Muscle of arm (tissue), 12 donors: ENCODE data around the gene HOXB8. TPM values are rescaled to one million over a fixed set of nuclear protein-coding genes. Genes with fewer than 3 reads are reported as not detected.

Experiments used
- DNase-seq: peaks from one replicate; pipeline ENCODE4 v3.0.0-alpha.2; 2013
- polyA plus RNA-seq, 12 donors: library from polyadenylated mRNA; unstranded; fragments of 120-200 nt; gene quantifications; one replicate each; pipeline ENCODE4 v1.2.1, GENCODE V29; 2013; ENCODE audit not compliant: insufficient read length in 12 of 12

Gene HOXB8
- polyA plus RNA-seq, 12 donors, result 0.07 to 1.9 (median 0.27) TPM; not detected in 3

GRCh38 chr17:48570325-48571023, 44.6 kb downstream of the HOXB8 start:
- DNase-seq, result no peak

DNA sequence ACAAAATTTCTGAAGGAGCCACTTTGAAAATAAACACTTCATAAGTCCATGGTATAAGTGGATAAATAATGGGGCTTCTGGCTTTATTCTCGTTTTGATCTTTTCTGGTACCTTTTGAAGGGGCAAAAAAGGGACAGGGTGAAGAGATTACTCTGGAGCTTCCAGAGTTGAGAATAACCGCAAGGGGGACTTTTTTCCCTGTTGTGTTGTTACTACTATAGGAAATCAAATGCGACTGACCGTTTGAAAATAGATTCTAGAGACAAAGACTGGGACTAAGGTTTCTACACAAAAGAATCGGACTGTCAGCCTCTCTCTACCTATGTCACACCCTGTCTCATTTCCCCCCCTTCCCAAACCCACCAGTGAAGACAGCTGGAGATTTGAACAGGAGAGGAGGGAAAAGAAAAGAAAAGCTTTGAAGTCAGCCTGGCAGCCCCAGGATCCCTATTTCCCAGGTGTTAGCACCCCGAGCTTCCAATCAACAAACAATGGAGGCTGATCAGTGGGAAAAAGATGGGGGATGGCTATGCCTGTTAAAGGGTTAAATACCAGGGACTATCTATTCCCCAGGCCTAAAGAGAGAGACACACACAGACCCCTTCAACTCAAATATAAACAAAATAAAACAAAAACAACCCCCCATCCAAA, 45.3 kb downstream of the HOXB8 start:
- DNase-seq, result no peak

DNA sequence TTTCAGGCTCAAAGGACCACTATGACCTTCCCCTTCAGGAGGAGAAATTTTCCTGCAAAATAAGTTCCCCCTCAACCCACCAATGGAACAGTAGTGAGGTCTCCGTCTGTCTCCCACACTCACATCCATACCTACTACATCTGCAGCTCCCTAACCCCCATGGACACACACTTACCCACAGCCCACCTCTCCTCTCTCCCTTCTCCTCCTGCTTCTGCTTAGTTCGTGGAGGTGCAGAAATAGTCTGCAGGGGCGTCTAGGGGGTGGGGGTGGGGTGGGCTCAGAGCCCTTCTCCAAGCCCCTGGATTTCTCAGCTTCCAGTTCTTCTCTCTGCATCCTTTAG, 45.9 kb downstream of the HOXB8 start:
- DNase-seq, result no peak

GRCh38 chr17:48568499-48569239, 46.4 kb downstream of the HOXB8 start:
- DNase-seq, result no peak

- no peak for DNase-seq
Measured at GRCh38 chr17:48567646-48568354, 47.3 kb downstream of the HOXB8 start.

GRCh38 chr17:48567209-48567608, 47.9 kb downstream of the HOXB8 start:
- DNase-seq, result no peak

DNA sequence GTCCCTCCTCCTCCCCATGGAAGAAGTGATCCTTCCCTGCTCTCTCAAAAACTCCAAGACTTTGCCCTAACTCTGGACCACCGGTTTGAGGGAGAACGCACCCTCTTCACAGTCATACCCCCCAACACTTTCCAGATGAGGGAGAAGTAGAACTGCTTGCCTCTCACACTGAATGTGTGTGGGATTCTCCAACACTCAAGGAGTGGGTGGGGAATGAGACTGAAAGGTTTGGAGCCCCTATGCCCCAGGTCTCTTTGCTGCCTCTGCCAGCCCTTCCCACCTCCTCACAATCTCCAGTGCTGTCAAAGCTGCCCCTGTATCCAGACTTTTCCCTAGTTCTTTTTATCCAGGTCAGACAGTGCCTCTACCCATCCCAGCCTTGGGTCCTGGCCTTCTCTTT, 48.4 kb downstream of the HOXB8 start:
- DNase-seq, result no peak

GRCh38 chr17:48565925-48566710, 49.0 kb downstream of the HOXB8 start:
- DNase-seq, result no peak

DNA sequence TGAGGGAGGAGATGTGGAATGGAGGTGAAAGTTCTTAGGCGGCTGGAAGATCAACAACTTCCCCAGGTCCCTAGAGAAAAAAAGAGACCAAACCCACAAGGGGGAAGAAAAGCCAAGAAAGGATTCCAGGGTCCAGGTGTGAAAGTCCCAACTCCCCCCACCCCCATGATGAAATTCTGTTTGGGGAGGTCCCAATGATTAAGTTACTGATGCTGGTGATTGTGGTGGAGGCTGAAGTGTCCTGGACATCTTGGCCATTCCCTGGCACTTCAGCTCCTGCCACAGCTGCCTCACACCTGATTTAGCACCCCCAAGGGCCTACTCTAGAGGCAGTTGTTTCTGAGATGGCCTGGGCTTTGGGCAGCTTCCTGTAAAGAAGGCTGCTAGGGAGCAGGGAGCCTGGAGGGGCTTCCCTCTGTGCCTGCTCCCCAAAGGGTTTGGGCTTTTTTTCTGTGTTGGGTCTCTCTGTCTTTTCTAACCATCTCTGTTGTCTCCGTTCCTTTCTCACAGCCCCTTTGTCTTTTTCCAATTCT, 50.0 kb downstream of the HOXB8 start:
- no peak for DNase-seq

DNA sequence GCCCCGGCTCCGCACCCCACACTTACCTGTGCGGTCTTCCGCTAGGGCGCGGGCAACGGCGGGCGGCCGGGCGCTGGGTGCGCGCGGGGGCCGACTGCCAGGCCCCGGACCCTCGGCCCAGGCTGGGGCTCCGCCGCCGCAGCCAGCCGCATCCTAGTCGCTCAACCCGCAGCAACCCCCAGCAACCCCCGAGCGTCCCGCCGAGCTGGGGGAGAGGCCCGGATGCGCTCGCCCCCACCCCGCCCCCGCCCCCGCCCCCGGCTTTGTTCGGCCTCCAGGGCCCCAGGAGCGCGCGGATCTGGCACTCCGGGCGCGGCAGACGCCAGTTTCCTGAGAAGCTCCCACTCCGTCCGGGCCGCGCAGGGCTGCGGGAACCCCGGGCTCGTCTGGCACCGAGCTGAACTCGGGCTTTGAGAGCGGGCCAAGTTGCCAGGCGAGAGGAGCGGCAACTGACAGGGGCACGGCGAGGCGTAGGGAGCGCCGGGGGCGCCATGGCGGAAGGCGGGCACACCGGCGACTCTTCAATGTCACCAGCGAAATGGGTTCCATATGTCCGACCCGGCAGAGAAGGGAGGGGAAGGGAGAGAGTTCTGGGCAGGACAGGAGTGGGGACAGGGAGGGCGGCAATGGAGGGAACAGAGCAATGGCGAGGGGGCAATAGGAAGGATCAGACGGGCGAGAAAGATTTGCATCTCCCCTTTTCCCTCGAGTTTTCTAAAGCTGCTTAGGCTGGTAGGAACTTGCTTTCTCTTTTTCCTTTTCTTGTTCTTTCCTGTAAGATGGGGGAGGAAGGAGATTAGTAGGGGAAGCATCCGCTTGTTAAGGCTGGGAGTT, 50.7 kb downstream of the HOXB8 start:
- DNase-seq, result no peak

GRCh38 chr17:48563867-48564187, 51.3 kb downstream of the HOXB8 start:
- DNase-seq, result no peak

DNA sequence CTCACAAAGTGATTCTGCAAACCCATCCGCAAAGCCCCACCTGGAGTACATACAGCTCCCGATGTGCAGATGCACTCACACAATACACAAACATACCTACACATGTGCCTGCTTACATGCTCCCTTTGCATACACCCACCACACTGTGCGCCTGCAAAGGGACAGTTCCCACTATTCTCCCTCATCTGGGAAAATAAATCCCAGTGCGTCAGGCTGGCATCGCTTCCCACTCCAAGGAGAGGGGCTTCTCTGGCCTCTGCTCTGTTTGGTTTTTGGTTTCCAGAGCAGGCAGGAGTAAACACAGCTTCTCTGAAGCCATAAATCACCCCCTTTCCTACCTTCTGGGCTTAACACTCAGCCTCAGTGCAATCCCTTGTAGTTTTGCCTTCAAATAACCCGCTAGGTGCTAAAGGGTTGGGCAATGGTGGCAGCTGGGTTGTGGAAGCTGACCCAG, 51.7 kb downstream of the HOXB8 start:
- DNase-seq, result no peak

DNA sequence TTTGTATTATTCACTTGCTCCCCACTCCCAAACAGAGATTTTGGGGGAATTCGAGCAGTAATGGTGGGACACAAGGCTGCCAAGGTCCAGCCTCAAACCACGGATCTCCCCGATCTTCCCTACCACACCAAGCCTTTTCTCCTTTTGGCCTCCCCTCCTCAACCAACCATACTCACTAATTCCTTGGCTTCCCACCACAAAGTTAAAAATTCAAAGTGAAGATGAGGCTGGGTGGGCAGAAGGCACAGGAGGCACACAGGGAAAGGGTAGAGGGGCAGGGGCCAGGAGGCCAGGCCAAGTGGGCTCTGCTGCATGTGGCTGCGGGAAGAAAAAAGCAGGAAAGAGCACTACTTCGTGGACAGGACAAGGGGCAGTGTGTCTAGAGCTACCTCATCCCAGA, 52.2 kb downstream of the HOXB8 start:
- DNase-seq, result no peak

Other genes with a start within 250 kb of the HOXB8 start
- under 1 TPM in 9 of 12 donors, not detected in 3; 0.31 to 0.98 (median 0.48) TPM for gene SKAP1, start 185.1 kb downstream of the HOXB8 start, polyA plus RNA-seq
- gene HOXB1, start 84.3 kb downstream of the HOXB8 start, polyA plus RNA-seq, result not detected
- 10 to 100 TPM in 7 of 12 donors, 1 to 10 TPM in 4, not detected in 1; 5.5 to 16.3 (median 11.9) TPM for gene HOXB2, start 70.2 kb downstream of the HOXB8 start, polyA plus RNA-seq
- 1 to 10 TPM in 9 of 12 donors, under 1 TPM in 2, not detected in 1; 0.69 to 4.5 (median 2.2) TPM for gene HOXB4, start 36.9 kb downstream of the HOXB8 start, polyA plus RNA-seq
- 10 to 100 TPM in 9 of 12 donors, 1 to 10 TPM in 2, not detected in 1; 4.0 to 42.9 (median 13.4) TPM for gene HOXB3, start 25.1 kb downstream of the HOXB8 start, polyA plus RNA-seq
- 10 to 100 TPM in 1 of 12 donors, 1 to 10 TPM in 4, under 1 TPM in 6, not detected in 1; 0.54 to 17.5 (median 0.93) TPM for gene HOXB5, start 21.5 kb downstream of the HOXB8 start, polyA plus RNA-seq
- 1 to 10 TPM in 9 of 12 donors, under 1 TPM in 2, not detected in 1; 0.80 to 8.8 (median 1.4) TPM for gene HOXB6, start 10.3 kb downstream of the HOXB8 start, polyA plus RNA-seq
- gene HOXB7, start 4.3 kb downstream of the HOXB8 start, polyA plus RNA-seq, result 10 to 100 TPM in 1 of 12 donors, 1 to 10 TPM in 10, not detected in 1; 1.5 to 12.5 (median 2.2) TPM
- gene HOXB9, start 11.1 kb upstream of the HOXB8 start, polyA plus RNA-seq, result under 1 TPM in 10 of 12 donors, not detected in 2; 0.09 to 0.77 (median 0.40) TPM
- gene PRAC1, start 107.2 kb upstream of the HOXB8 start, polyA plus RNA-seq, result not detected
- not detected for gene PRAC2, start 107.9 kb upstream of the HOXB8 start, polyA plus RNA-seq
- 1 to 10 TPM in 1 of 12 donors, under 1 TPM in 1, not detected in 10; 0.11 to 5.9 TPM for gene HOXB13, start 113.5 kb upstream of the HOXB8 start, polyA plus RNA-seq
- under 1 TPM in 1 of 12 donors, not detected in 11; 0.14 TPM for gene TTLL6, start 201.9 kb upstream of the HOXB8 start, polyA plus RNA-seq
- gene CALCOCO2, start 215.7 kb upstream of the HOXB8 start, polyA plus RNA-seq, result 10 to 100 TPM in 11 of 12 donors, not detected in 1; 39.9 to 73.3 (median 53.9) TPM